Stimulated activated CD4-positive, alpha-beta T cell treated with anti-CD3 and anti-CD28 coated beads, Interleukin-12 subunit alpha, Interleukin-12 subunit beta, amount 100 ng/mL, for 4 hours (primary cell): ENCODE data around the gene SHANK3.

ENCODE experiments used
- DNase-seq: peaks from one replicate; pipeline ENCODE4 v3.0.0-alpha.2; 2020

Gene SHANK3

GRCh38 chr22:50700387-50701075 is 27.9 kb downstream of the SHANK3 start:
- no peak for DNase-seq

- DNase-seq = no peak
Observed at GRCh38 chr22:50701076-50701419, 28.4 kb downstream of the SHANK3 start.

GRCh38 chr22:50701428-50702154 is 29.0 kb downstream of the SHANK3 start:
- no peak for DNase-seq

GRCh38 chr22:50702261-50702671 is 29.6 kb downstream of the SHANK3 start:
- no peak for DNase-seq

- DNase-seq = no peak
Observed at GRCh38 chr22:50702821-50703725, 30.4 kb downstream of the SHANK3 start.

- DNase-seq = no peak
Observed at GRCh38 chr22:50703726-50704509, 31.3 kb downstream of the SHANK3 start.

GRCh38 chr22:50704510-50705218 is 32.0 kb downstream of the SHANK3 start:
- DNase-seq = no peak

- DNase-seq = no peak
Observed at GRCh38 chr22:50705219-50705691, 32.6 kb downstream of the SHANK3 start.

GRCh38 chr22:50705851-50706351 is 33.3 kb downstream of the SHANK3 start:
- no peak for DNase-seq

- DNase-seq = no peak
Observed at GRCh38 chr22:50706481-50707125, 34.0 kb downstream of the SHANK3 start.

GRCh38 chr22:50708474-50708873 is 35.9 kb downstream of the SHANK3 start:
- no peak for DNase-seq

- no peak for DNase-seq
Observed at GRCh38 chr22:50708996-50709395, 36.4 kb downstream of the SHANK3 start.

- DNase-seq = no peak
Observed at GRCh38 chr22:50710221-50710620, 37.6 kb downstream of the SHANK3 start.

GRCh38 chr22:50710886-50711285 is 38.3 kb downstream of the SHANK3 start:
- DNase-seq = no peak

GRCh38 chr22:50711446-50712340 is 39.1 kb downstream of the SHANK3 start:
- DNase-seq = no peak

- no peak for DNase-seq
Observed at GRCh38 chr22:50712341-50713007, 39.9 kb downstream of the SHANK3 start.

- no peak for DNase-seq
Observed at GRCh38 chr22:50713008-50713385, 40.4 kb downstream of the SHANK3 start.

GRCh38 chr22:50713571-50714056 is 41.0 kb downstream of the SHANK3 start:
- no peak for DNase-seq

GRCh38 chr22:50714150-50714549 is 41.5 kb downstream of the SHANK3 start:
- DNase-seq = no peak
